Hepatocyte (in vitro differentiated cells): ENCODE data around the gene S100A3.

Experiments used
- CTCF ChIP-seq: fragments of 200-600 bp; sonication (generic); IDR thresholded peaks from 2 replicates; pipeline ENCODE4 v1.5.1; 2016; ENCODE audit warnings: antibody characterized with exemption, mild to moderate bottlenecking; ENCODE audit not compliant: poor library complexity
- EZH2 ChIP-seq: fragments of 200-600 bp; sonication (generic); IDR thresholded peaks from 2 replicates; pipeline ENCODE4 v1.6.1; 2016; ENCODE audit warnings: antibody characterized with exemption, mild to moderate bottlenecking, borderline replicate concordance
- EZH2phosphoT487 ChIP-seq: fragments of 200-600 bp; sonication (generic); IDR thresholded peaks from one replicate; pipeline ENCODE4 v1.6.1; 2018; ENCODE audit warnings: antibody characterized with exemption, mild to moderate bottlenecking, low read depth, moderate library complexity; ENCODE audit not compliant: unreplicated experiment, severe bottlenecking

- TF ChIP-seq EZH2, result no peak
- peak; percentile 41 for TF ChIP-seq CTCF
- TF ChIP-seq EZH2phosphoT487, result no peak
These were observed 39.2 kb downstream of the S100A3 start for GRCh38 chr1:153509729-153510354.
